Fibroblast of lung (primary cell): ENCODE data around the gene ADA.

Experiments
- EZH2 ChIP-seq: IDR thresholded peaks from 2 replicates; pipeline ENCODE4 v1.5.1; 2012; ENCODE audit warnings: low read length, control low read depth, mild to moderate bottlenecking; ENCODE audit errors: missing control alignments
- TF ChIP-seq, protein P1 (sequence below), 2 donors: IDR thresholded peaks in 1 of 2; conservative IDR thresholded peaks in 1 of 2; 1 replicate in 1 of 2; 2 replicates in 1 of 2; pipeline ENCODE4 v1.5.1; 2011 to 2012; ENCODE audit warnings: low read length in 2 of 2, control low read depth in 1 of 2, inconsistent platforms in 1 of 2, low read depth in 1 of 2, mild to moderate bottlenecking in 1 of 2

DNA sequence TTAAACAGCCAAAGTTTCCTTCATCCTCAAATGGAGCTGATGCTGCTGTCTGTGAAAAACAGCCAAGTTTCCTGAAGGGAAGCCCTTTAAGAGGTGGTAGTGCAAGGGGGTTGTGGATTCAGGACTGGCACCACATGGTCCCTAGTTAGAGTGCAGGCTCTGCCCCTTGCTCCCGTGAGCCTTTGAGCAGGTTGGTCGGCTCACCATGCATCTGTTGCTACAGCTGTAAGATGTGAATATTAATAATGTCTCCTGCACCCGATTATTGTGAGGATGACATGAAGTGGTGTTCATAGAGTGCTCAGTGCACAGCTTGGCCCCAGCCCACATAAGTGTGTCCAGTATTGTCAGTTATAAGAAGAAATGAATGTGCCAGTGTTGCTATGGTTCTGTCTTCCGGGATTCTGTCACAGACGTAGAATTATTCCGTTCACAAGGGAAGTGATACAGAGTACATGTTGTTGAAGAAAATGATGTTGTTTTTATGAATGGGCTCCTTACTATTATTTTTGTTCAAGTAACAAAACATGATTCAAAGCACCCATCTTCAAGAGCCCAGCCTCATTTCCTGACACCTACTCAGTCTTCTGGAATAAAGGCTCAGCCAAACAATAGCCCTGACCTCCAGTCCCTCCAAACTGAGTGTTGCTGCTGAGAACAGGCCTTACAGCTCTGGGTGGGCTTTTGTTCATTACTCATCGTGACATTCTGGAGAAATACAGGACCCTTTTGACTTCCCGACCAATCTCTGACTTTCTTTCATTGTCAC is 72.0 kb downstream of the ADA start:
- TF ChIP-seq EZH2 = no peak
- TF ChIP-seq, protein P1, sequence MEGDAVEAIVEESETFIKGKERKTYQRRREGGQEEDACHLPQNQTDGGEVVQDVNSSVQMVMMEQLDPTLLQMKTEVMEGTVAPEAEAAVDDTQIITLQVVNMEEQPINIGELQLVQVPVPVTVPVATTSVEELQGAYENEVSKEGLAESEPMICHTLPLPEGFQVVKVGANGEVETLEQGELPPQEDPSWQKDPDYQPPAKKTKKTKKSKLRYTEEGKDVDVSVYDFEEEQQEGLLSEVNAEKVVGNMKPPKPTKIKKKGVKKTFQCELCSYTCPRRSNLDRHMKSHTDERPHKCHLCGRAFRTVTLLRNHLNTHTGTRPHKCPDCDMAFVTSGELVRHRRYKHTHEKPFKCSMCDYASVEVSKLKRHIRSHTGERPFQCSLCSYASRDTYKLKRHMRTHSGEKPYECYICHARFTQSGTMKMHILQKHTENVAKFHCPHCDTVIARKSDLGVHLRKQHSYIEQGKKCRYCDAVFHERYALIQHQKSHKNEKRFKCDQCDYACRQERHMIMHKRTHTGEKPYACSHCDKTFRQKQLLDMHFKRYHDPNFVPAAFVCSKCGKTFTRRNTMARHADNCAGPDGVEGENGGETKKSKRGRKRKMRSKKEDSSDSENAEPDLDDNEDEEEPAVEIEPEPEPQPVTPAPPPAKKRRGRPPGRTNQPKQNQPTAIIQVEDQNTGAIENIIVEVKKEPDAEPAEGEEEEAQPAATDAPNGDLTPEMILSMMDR (conservative IDR thresholded peaks at IDR 0.05 in 1 of 2, IDR thresholded peaks at IDR 0.05 in 1 of 2; ENCODE audit: low read depth in 1 of 2, low read length in 2 of 2) = no peak
